Thyroid gland (tissue), 4 donors: Measurements from ENCODE around the gene USF1.

Experiments
- CTCF ChIP-seq, 6 experiments: fragments of 200-600 bp in 3 of 6; fragments of 450-650 bp in 3 of 6; sonication (generic) in 3 of 6; IDR thresholded peaks; one replicate each; pipeline ENCODE4 v1.5.1; 2016 to 2019; ENCODE audit warnings: antibody characterized with exemption in 6 of 6, mild to moderate bottlenecking in 2 of 6, inconsistent platforms in 1 of 6, moderate library complexity in 1 of 6
- POLR2A ChIP-seq, 2 donors: fragments of 450-650 bp; IDR thresholded peaks; one replicate each; pipeline ENCODE4 v1.6.1; 2017; ENCODE audit warnings: antibody characterized with exemption in 2 of 2, mild to moderate bottlenecking in 2 of 2, moderate library complexity in 1 of 2

DNA sequence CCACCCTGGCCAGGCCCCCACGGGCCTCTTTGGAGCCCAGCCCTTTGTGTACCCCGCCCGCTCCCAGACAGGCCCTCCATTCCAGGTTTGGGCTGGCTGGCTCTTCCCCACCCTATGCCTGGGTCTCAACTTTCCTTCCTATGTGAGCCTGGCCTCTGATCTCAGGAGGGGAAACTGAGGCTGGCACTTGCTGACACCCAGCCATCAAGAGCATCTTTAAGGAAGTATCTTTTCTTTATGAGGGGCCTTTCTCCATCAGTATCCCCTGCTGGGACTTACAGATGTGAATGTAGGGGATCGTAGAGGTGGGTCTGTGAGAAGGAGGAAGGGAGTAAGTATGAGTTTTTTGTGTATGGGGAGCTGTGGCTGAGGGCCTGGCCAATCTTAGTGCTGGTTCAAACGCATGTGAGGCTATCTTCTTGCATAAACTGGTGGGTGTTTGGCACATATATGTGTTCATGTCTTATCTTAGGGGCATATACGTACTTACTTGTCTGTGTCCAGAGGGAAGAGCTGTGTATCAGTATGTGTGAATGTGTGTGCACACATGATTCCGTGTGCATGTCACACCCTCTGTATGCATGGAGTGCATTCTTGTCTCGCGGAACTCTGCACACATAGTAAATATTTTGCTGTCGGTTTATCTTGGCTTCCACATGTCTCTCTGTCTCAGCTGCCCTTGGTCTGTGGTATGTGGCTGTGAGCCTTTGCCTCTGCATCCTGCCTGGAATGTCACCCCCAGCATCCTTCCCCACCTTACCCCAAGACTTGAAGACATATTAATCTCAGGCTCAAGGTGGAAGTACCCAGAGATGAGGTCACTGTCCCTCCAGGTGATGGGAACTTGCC is 38.2 kb upstream of the USF1 start:
- no peak for TF ChIP-seq CTCF (IDR thresholded peaks at IDR 0.05)
- no peak for TF ChIP-seq POLR2A (IDR thresholded peaks at IDR 0.05)
